ENCODE results near the gene FAH. TPM values are rescaled to one million over a fixed set of nuclear protein-coding genes. Genes with fewer than 3 reads are reported as not detected.
"Not testable (repeated sequence)": the region's sequence is repeated elsewhere in the genome, so short reads cannot be mapped to it uniquely, and the experiment has no call there.

The FAH gene
- total and polyA plus RNA-seq, 2 experiments from 2014 or later, result 24.9 to 28.8 TPM

DNA sequence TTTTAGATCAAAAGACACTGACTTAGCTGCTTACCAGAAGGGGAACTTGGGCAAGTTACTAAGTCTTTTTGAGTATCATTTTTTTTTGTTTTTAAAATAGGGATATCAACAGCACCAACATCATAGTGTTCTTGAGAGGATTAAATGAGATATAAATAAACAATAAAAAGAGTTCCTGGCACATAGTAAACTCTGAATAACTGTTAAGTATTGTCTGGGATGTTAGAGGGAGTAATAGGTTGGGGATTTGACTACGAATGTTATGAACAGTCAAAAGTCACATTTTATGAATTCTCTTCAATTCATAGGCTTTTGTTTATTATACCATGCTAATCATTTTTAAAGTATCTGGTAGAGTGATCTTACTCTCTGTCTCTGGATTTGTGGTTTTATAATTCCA lies 37.8 kb upstream of the FAH start:
- in situ Hi-C loops (cut with MboI), result no loop called here
- no peak for DNase-seq
- Histone ChIP-seq H2AFZ (no peak overlapping the region), H3K9me2 (ENCODE audit: insufficient read depth) (no peaks in the 10 kb centered on the region), H3K9me3 (ENCODE audit: low read depth) (no peaks in the 10 kb centered on the region), H3K27me3 (replicated peaks; ENCODE audit: insufficient read depth) (no peaks in the 10 kb centered on the region), H3K36me3 (ENCODE audit: low read depth) (no peaks in the 10 kb centered on the region), H3K79me2 (ENCODE audit: insufficient read depth) (peaks cover 100% of the 10 kb centered on the region), H3K9ac (no peak overlapping the region), H3K4me1 (ENCODE audit: insufficient read depth) (peaks cover 8% of the 10 kb centered on the region), H3K4me2 (ENCODE audit: unreplicated experiment) (no peak overlapping the region), H3F3A (ENCODE audit: insufficient read depth) (no peaks in the 10 kb centered on the region), H3K4me3 (no peak overlapping the region), H4K20me1 (ENCODE audit: insufficient read depth) (0 out of 2 replicates have a peak, but pooled peaks cover 8% of the 10 kb centered on the region), H3K27ac (no peak overlapping the region)
- TF ChIP-seq EZH2 (IDR thresholded peaks at IDR 0.05; ENCODE audit: insufficient read depth, poor library complexity, severe bottlenecking) (no peak), EZH2phosphoT487 (IDR thresholded peaks at IDR 0.05; ENCODE audit: insufficient read depth, low read depth) (no peak)
- 94 to 100% methylated on average over 1 of the region's 1 CpG for WGBS, 2 experiments (ENCODE audit: low coverage in 1 of 2, low lambda C conversion rate in 2 of 2, missing lambda C conversion rate in 2 of 2)

DNA sequence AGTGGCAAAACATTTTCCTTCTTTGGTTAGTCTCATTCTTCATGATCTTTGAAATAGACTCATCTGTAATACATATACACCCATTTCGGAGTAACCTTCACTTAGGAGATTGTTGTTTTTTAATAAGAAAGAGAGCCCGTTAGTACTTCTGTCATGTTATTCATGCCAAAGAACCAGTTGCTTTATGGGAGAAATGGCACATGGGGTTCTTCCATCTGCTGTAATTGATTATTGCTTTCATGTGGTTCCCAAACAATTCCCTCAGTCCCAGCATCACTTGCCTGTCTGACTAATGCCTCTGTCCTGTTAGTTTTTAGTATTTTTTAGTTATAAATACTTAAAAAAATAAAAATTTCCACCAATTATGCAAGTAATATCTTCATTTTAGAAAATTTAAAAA lies 33.8 kb upstream of the FAH start:
- DNase-seq, result no peak
- no peak overlapping the region for H3K4me3 ChIP-seq
- H3K9me3 ChIP-seq (ENCODE audit: low read depth), result no peaks in the 10 kb centered on the region
- no peak overlapping the region for H2AFZ ChIP-seq
- H3K4me1 ChIP-seq (ENCODE audit: insufficient read depth), result no peaks in the 10 kb centered on the region; the same call in 1 of the 2 replicates
- H3K9ac ChIP-seq, result no peak overlapping the region
- in situ Hi-C loops (cut with MboI), result no loop called here
- TF ChIP-seq EZH2phosphoT487 (IDR thresholded peaks at IDR 0.05; ENCODE audit: insufficient read depth, low read depth) (no peak), EZH2 (IDR thresholded peaks at IDR 0.05; ENCODE audit: insufficient read depth, poor library complexity, severe bottlenecking) (no peak)
- 72 to 73% methylated on average over 2 of the region's 2 CpGs for WGBS, 2 experiments (ENCODE audit: low coverage in 1 of 2, low lambda C conversion rate in 2 of 2, missing lambda C conversion rate in 2 of 2)
- H3F3A ChIP-seq (ENCODE audit: insufficient read depth), result no peaks in the 10 kb centered on the region
- peaks cover 22% of the 10 kb centered on the region; the same call in 1 of the 2 replicates for H3K36me3 ChIP-seq (ENCODE audit: low read depth)
- H3K9me2 ChIP-seq (ENCODE audit: insufficient read depth), result no peaks in the 10 kb centered on the region
- no peak overlapping the region for H3K4me2 ChIP-seq (ENCODE audit: unreplicated experiment)
- H3K27ac ChIP-seq, result no peak overlapping the region
- H4K20me1 ChIP-seq (ENCODE audit: insufficient read depth), result no peaks in the 10 kb centered on the region
- peaks cover 100% of the 10 kb centered on the region for H3K79me2 ChIP-seq (ENCODE audit: insufficient read depth)
- no peaks in the 10 kb centered on the region for H3K27me3 ChIP-seq (replicated peaks; ENCODE audit: insufficient read depth)

- Histone ChIP-seq H3K4me3 (no peak overlapping the region), H3K4me1 (ENCODE audit: insufficient read depth) (no peaks in the 10 kb centered on the region; the same call in 1 of the 2 replicates), H3K9me2 (ENCODE audit: insufficient read depth) (no peaks in the 10 kb centered on the region), H3K27me3 (replicated peaks; ENCODE audit: insufficient read depth) (no peaks in the 10 kb centered on the region), H3K36me3 (ENCODE audit: low read depth) (peaks cover 33% of the 10 kb centered on the region; the same call in 1 of the 2 replicates), H3F3A (ENCODE audit: insufficient read depth) (no peaks in the 10 kb centered on the region), H3K9me3 (ENCODE audit: low read depth) (no peaks in the 10 kb centered on the region), H3K79me2 (ENCODE audit: insufficient read depth) (peaks cover 87% of the 10 kb centered on the region), H4K20me1 (ENCODE audit: insufficient read depth) (no peaks in the 10 kb centered on the region), H3K4me2 (ENCODE audit: unreplicated experiment) (no peak overlapping the region), H3K9ac (no peak overlapping the region), H2AFZ (no peak overlapping the region), H3K27ac (no peak overlapping the region)
- DNase-seq, result no peak
- TF ChIP-seq EZH2 (IDR thresholded peaks at IDR 0.05; ENCODE audit: insufficient read depth, poor library complexity, severe bottlenecking) (no peak), EZH2phosphoT487 (IDR thresholded peaks at IDR 0.05; ENCODE audit: insufficient read depth, low read depth) (no peak)
- in situ Hi-C loops (cut with MboI), result no loop called here
- WGBS, 2 experiments (ENCODE audit: low coverage in 1 of 2, low lambda C conversion rate in 2 of 2, missing lambda C conversion rate in 2 of 2), result 82 to 92% methylated on average over 1 of the region's 1 CpG
Measured at GRCh38 chr15:80120636-80121035, 32.2 kb upstream of the FAH start.

DNA sequence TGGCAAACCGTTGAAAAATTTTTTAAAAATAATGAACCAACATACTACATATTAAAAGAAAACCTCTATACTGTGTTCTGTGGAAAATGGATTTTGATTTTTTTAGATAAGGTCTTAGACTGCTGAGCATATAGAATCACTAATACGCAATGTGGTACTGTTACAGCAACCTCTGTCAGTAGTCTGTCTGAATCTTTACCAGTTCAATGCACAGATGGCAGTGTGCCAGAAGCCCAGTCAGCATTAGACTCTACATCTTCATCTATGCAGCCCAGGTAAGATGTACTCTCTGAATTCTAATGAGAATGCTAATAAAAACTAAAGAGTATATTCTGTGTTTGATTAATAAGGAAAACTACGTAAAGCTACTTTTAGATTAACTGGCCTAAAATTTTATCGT lies 31.3 kb upstream of the FAH start:
- no peak overlapping the region for H3K4me2 ChIP-seq (ENCODE audit: unreplicated experiment)
- peaks cover 41% of the 10 kb centered on the region; the same call in 1 of the 2 replicates for H3K36me3 ChIP-seq (ENCODE audit: low read depth)
- no peak overlapping the region for H3K9ac ChIP-seq
- in situ Hi-C loops (cut with MboI), result no loop called here
- no peak for DNase-seq
- 94 to 97% methylated on average over 4 of the region's 4 CpGs for WGBS, 2 experiments (ENCODE audit: low coverage in 1 of 2, low lambda C conversion rate in 2 of 2, missing lambda C conversion rate in 2 of 2)
- H4K20me1 ChIP-seq (ENCODE audit: insufficient read depth), result no peaks in the 10 kb centered on the region
- H3K9me2 ChIP-seq (ENCODE audit: insufficient read depth), result no peaks in the 10 kb centered on the region
- no peaks in the 10 kb centered on the region for H3K27me3 ChIP-seq (replicated peaks; ENCODE audit: insufficient read depth)
- TF ChIP-seq EZH2phosphoT487 (IDR thresholded peaks at IDR 0.05; ENCODE audit: insufficient read depth, low read depth) (no peak), EZH2 (IDR thresholded peaks at IDR 0.05; ENCODE audit: insufficient read depth, poor library complexity, severe bottlenecking) (no peak)
- no peaks in the 10 kb centered on the region for H3F3A ChIP-seq (ENCODE audit: insufficient read depth)
- H3K27ac ChIP-seq, result no peak overlapping the region
- H3K4me1 ChIP-seq (ENCODE audit: insufficient read depth), result no peaks in the 10 kb centered on the region; the same call in 1 of the 2 replicates
- H2AFZ ChIP-seq, result no peak overlapping the region
- no peak overlapping the region for H3K4me3 ChIP-seq
- H3K9me3 ChIP-seq (ENCODE audit: low read depth), result no peaks in the 10 kb centered on the region
- H3K79me2 ChIP-seq (ENCODE audit: insufficient read depth), result peaks cover 78% of the 10 kb centered on the region

- Histone ChIP-seq H3K4me2 (ENCODE audit: unreplicated experiment) (no peak overlapping the region), H3K27me3 (replicated peaks; ENCODE audit: insufficient read depth) (no peaks in the 10 kb centered on the region), H3K4me3 (no peak overlapping the region), H3K9ac (no peak overlapping the region), H3K9me2 (ENCODE audit: insufficient read depth) (no peaks in the 10 kb centered on the region), H3K9me3 (ENCODE audit: low read depth) (no peaks in the 10 kb centered on the region), H3K79me2 (ENCODE audit: insufficient read depth) (peaks cover 64% of the 10 kb centered on the region), H3K36me3 (ENCODE audit: low read depth) (peaks cover 42% of the 10 kb centered on the region; the same call in 1 of the 2 replicates), H2AFZ (no peak overlapping the region), H4K20me1 (ENCODE audit: insufficient read depth) (no peaks in the 10 kb centered on the region), H3F3A (ENCODE audit: insufficient read depth) (no peaks in the 10 kb centered on the region), H3K27ac (no peak overlapping the region), H3K4me1 (ENCODE audit: insufficient read depth) (no peaks in the 10 kb centered on the region; the same call in 1 of the 2 replicates)
- 98 to 99% methylated on average over 6 of the region's 6 CpGs for WGBS, 2 experiments (ENCODE audit: low coverage in 1 of 2, low lambda C conversion rate in 2 of 2, missing lambda C conversion rate in 2 of 2)
- DNase-seq, result no peak
- in situ Hi-C loops (cut with MboI), result no loop called here
- TF ChIP-seq EZH2phosphoT487 (IDR thresholded peaks at IDR 0.05; ENCODE audit: insufficient read depth, low read depth), result no peak
- no peak for TF ChIP-seq EZH2 (IDR thresholded peaks at IDR 0.05; ENCODE audit: insufficient read depth, poor library complexity, severe bottlenecking)
Measured at GRCh38 chr15:80123034-80123433, 29.8 kb upstream of the FAH start.

- in situ Hi-C loops (cut with MboI); H2AFZ ChIP-seq; H3F3A ChIP-seq (ENCODE audit: insufficient read depth); H3K4me2 ChIP-seq (ENCODE audit: unreplicated experiment); H3K4me1 ChIP-seq (ENCODE audit: insufficient read depth); H4K20me1 ChIP-seq (ENCODE audit: insufficient read depth); H3K4me3 ChIP-seq; H3K27ac ChIP-seq; H3K9me3 ChIP-seq (ENCODE audit: low read depth); DNase-seq; H3K27me3 ChIP-seq (replicated peaks; ENCODE audit: insufficient read depth); H3K9ac ChIP-seq; H3K9me2 ChIP-seq (ENCODE audit: insufficient read depth): not testable (repeated sequence)
- WGBS, 2 experiments (ENCODE audit: low coverage in 1 of 2, low lambda C conversion rate in 2 of 2, missing lambda C conversion rate in 2 of 2), result 98 to 99% methylated on average over 6 of the region's 6 CpGs
- Histone ChIP-seq H3K79me2 (ENCODE audit: insufficient read depth) (peaks cover 21% of the 10 kb centered on the region), H3K36me3 (ENCODE audit: low read depth) (peaks cover 35% of the 10 kb centered on the region; the same call in 1 of the 2 replicates)
Measured at GRCh38 chr15:80127253-80127652, 25.5 kb upstream of the FAH start.
